Measurements from ENCODE around the gene STK25.

STK25 gene

DNA sequence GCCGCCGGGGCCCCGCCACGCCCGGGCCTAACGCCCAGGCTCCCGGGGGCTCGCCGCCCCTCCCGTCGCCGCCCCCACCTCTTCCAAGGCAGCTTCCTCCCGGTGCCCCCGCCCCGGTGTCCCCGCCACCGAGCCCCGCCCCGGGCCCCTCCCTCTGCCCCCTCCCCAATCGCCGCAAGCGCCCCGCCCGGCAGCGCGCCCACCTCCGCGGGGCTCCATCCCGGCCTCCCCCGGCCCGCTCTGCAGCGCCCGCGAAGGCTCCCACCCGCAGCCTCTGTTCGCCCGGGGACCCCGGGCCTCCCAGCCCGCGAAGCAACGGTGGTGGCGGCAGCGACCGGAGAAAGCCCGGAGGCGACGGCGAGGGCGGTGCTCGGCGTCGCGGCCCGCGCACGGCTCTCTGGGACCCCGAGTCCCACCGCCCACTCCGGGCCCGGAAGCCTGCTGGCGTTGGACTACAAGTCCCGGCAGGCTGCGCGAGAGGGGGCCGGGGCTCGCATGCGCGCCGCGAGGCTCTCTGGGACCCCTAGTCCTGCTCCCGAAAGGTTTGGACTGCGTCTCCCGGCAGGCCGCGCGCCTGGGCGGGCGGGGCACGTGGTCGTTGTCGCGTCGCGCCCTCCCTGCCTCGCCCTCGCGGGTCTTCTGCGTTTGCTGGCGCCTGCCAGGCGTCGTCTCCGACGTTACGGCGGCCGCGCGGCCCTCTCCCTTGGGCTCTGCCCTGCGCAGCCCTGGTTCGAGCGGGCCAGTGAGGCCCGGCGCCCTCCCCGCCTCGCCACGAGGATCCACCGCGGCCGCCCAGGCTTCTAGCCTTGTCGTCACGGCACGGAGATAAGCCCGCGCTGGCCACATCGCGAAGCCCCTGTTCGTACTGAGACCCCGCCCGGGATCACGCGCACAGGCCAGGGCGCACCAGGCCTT lies at the start of gene STK25:
Gene STK25, minus strand, starts transcription at position 345 of the 915 bp plus-strand sequence. CDS start 549 bp downstream, outside the sequence.
- DNase-seq = peak; percentile 98

DNA sequence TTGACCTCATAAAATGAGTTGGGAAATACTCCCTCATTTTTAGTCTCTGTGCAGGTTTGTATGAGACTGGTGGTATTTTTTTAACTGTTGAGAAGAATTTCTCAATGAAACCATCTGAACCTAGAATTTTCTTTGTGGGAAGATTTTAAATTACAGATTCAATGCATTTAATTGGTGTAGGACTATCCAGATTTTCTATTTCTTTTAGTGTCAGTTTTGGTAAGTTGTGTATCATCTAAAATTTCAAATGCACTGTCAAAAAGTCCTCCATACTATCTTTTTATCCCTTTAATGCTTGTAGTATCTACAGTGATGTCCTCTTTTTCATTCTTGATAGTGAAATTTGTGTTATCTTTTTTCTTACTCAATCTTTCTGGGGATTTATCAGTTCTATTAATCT lies 48.4 kb upstream of the STK25 start:
- no peak for DNase-seq

DNA sequence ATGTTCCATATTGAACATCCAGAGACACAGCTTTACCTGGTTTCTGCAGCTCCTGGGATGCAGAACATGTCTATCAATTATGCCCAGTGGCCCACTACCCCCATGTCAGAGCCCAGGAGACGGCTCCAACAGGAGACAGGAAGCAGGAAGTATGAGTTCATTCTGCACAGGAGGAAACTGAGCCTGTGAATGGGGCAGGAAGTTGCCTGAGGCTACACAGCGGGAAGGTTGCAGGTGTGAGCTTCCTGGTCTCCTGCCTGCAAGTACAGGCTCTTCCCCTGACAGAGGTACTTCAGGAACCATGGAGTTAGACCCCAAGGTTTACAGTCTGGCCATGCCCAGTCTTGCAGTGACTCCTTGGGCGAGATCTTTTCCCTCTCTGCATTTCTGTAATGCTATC lies 47.3 kb upstream of the STK25 start:
- DNase-seq = no peak

DNA sequence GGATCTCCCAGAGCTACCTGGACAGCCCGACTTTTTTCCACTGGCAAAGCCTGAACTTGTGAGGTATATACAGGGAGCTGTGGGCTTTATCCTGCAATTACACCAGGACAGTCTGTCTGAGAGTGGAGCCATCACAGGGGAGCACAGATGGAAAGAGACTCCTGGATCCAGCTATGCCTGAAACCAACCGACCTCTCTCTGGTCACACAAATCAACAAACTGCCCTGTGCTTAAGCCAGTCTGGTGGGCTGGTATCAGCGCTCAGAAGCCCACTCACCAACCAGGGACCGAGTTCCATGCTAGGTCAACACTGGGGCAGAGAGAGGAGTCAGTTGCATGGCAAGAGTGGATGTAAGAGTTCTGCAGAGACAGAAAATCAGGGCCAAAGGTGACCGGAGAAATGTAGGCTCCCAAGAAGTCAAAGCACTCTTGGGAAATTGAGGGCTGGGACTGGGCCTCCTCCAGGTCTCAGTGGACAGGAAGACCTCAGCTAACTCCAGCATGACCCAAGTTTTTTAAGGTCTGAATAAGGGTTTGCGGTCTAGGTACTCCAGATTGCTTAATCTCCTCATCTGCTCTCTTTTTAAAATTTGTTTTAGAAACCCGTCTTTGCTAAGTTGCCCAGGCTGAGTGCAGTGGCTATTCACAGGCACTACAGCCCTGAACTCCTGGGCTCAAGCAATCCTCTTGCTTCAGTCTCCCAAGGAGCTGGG lies 46.4 kb upstream of the STK25 start:
- no peak for DNase-seq

DNA sequence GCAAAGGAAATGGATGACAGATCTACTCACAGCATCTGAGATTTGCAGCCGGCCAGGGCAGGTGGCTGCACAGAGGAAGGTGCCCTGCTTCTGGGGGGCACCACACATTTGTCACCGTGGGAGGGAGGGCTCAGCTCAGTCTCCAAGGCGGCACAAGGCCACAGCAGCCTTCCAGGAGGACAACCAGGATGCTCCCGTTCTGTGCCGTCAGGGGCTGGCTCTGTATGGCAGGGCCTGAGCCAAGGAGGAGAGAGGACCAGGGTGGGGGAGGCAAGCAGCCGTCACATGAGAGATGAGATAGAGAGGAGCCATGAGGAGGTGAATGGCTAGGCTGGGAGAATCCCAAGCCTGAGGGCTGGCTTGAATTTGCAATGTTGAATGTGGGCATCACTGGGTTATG lies 45.6 kb upstream of the STK25 start:
- no peak for DNase-seq

DNA sequence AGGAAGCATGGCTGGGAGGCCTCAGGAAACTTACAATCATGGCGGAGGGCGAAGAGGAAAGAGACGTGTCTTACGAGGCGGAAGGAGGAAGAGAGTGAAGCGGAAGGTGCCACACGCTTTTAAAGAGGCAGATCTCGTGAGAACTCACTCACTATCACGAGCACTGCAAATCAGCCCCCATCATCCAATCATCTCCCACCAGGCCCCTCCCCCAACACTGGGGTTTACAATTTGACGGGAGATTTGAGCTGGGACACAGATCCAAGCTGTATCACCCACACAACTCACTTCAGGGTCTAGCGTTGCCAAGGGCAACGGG lies 45.1 kb upstream of the STK25 start:
- DNase-seq = no peak

DNA sequence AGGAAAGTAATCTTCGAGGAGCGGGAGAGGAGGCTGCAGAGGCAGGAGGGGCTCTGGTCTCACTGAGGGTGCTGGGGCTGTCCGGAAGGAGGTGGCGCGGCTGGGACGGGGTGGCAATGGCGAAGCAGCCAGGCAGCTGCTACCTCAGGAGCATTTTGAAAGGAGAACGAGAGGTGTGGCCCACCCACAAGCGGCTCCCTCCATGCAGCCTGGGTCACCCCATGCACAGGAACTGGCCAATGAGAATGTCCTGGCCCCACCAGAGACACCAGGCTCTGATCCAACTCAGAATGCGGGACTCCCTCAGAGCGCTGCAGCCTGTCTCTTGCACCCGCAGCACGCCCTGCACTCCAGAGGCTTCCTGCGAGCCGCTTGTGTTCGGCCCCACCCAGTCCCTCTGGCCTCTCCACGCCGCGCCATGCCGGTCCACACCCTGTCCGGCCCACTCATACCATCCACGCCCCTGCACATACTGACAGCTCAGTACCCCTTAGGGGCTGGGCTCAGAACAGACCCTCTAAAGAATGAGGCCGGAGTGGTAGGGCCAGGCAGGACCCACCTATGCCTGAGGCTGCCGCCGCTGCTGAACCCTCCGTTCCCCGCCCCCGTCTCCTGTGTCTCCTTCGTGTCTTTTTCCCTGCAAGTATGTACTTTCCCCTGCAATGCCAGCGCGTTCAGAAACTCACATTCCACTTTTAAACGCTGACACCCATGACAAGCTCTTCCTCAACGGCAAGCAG lies 43.8 kb upstream of the STK25 start:
- no peak for DNase-seq

DNA sequence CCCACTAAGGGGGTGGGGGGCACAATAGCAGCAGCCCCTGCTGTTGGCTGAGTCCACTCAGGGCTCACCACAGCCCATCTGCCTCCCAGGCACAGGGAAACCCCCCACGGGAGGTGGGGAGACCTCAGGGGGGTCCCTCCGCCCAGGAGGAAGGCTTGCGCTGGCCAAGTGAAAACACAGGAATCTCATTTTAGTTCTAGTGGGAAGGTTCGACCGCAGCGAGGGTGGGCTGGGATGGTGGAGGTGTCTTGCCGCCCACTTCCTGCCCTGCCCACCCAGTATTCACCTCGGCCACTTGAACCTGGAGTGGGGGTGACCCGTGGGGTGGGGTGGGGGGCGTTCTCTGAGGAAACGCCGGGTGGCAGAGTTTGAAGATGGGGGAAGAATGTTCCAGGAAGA lies 43.2 kb upstream of the STK25 start:
- DNase-seq = no peak

DNA sequence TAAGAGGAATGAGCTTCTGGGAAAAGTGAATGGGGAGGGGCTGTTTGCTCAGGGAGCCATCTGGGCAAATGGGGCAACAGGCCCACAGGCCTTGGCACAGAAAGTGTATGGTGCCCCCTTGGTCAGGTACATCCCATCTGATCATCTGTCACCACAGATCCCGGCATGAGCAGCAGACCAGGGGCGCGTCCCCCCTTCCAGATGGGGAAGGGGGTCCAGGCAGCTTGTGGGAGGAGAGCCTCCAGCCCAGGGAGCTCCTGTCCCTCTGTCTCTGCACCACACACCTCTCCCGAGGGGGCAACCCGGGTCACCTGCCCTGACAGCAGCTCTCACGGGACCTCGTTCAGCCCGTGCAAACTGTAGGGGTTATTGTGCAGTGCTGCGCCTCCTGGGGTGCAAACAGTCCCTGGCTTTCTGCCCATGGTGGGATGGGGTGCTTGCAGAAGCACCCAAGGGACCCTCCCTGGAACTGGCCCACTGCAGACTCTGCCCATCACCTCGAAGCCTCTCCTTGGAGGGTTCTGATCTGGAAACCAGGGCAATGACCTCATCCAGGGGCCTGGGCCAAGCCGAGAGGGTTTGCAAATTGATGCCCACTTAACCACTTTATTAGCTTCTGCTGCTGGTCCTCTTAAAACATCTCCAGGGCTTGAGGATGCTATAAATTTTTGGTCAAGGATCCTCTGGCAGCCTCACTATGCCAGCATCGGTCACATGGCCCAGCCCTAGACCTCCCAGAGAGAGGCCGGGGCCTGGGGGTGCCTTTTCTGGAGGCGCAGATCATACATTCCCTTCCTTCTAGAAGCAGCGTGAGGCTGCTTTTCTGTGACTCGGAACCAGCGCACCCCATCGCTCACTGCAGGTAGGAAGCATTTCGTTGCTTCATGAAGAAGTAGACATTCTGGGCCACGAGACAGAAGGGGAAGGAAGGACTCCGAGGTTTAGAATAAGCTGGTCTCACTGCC lies 42.5 kb upstream of the STK25 start:
- no peak for DNase-seq

DNA sequence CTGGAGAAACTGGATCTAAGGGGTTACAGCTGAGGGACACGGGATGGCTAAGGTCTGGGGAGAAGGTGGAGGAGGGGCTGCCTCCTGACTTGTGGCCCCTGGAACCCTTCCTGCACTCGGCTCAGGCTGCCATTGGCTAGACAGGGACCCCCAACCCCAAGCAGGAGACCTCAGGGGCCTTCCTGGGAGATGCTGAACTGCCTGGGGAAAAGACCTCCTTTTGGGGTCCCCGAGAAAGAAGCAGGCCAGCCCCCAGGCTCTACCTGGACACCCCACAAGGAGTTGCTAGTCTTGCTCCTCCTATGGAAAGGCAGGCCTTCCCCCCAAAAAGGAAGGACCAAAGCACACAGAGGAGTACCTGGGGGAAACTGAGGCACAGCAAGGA lies 40.1 kb upstream of the STK25 start:
- no peak for DNase-seq

DNA sequence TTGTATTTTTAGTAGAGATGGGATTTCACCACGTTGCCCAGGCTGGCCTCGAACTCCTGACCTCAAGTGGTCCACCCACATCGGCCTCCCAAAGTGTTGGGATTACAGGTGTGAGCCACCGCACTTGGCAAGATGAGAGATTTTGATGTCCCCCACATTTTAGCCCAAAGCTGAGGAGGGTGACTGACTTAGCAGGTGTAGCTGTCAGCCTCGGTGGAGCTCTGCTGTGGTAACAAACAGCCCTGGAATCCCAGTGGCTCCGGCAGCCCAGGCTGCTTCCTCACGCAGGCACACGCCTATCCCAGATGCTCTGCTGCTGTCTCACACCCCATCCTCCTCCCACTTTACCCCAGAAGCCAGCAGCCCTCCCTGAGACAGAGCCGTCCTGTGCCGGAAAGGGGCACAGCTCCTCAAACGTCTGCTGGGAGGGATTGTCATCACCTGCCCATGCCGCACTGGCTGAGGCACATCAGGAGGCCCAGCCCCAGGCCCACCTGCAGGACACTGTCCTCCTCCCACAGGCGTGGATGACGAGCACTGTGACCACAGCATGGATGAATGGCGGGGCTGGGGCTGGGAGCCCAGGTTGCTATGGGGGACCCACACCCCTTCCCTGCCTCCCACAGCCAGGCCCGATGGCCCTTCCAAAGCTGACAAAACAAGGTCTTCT lies 39.5 kb upstream of the STK25 start:
- DNase-seq = no peak

DNA sequence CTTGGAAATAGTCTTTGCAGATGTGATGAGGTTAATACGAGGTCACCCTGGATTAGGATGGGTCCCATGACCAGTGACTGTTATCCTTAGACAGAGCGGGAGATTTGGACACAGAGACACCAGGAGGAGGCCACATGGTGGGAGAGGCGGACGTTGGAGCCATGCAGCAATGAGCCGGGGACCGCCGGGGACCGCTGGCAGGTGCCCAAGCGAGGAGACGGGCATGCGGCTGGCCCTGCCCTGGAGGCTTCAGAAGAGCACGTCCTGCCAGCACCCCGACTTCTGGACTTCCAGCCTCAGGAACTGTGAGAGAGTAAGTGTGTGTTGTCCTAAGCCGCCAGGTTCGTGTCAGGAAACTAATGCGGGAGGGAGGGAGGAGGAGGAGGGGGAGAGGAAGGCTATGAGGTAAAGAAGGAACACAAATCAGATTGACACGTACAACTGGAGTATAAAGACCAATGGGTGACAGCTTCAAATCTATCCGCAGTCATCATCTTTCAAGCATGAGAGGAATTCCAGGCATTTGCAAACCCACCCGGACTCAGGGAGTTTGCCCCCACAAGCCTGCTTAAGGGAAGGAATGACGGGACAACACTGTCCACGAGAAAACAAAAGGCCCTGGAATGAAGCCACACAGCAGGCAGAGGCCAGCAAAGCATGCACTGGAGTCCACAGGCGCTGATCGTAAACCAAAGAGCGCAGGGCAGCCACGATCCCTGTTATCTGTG lies 38.6 kb upstream of the STK25 start:
- no peak for DNase-seq

DNA sequence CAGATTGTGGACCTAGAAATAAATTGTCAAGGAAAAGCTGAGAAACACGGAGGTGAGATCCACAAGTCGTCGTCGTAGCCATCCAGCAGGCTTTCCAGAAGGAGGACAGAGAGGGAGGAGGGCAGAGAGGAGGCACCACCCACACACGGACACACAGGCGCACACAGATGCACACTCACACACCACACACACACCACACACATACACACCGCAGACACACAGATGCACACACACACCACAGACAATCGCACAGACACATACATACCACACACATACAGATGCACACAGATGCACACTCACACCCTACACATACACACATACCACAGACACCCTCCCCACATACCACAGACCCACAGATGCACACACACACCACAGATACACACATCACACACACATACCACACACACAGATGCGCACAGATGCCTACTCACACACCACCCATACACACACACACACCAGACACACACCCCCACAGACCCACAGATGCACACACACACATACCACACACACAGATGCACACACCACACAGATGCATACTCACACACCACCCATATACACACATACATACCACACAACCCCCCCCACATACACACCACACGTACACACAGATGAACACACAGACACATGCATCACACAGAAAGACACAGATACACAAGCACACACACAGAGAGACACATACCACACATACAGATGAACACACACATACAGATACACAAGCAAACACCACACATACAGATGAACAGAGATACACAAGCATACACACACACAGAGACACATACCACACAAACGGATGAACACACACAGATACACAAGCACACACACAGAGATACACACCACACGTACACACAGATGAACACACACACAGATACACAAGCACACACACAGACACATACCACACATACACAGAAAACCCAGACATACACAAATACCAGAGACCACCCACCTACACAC lies 37.4 kb upstream of the STK25 start:
- no peak for DNase-seq

DNA sequence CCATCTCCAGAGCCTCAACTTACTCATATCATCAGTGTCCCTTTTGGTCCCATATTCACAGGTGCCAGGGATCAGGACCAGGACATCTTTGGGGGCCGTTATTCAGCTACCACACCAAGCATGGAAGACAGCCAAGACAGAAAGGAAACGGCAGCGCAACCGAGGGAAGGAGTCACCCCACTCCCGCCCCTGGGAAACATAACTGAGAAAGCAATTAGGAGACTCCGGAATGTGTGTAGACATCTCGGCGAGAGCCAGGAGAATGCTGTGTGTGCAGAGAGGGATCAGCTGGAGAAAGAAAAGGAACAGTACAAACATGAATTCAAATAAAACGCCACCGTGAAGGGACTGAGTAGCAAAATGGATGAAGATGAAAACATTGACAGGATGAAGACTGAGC lies 36.7 kb upstream of the STK25 start:
- no peak for DNase-seq

DNA sequence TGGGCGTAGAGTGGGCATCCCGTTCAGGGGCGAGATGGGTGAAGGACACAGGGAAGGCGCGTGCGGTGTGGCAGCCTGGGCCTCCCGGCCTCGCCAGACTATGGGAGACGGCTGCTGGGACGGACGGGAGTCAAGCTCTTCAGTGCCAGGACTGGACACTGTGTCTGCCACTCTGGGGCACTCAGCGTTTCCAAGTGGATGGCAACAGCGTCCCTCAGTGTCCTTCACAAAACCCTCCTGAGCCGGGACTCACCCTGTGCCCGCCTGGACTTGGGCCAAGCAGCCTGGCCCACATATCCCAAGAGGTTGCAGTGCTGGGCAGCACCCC lies 33.9 kb upstream of the STK25 start:
- no peak for DNase-seq

DNA sequence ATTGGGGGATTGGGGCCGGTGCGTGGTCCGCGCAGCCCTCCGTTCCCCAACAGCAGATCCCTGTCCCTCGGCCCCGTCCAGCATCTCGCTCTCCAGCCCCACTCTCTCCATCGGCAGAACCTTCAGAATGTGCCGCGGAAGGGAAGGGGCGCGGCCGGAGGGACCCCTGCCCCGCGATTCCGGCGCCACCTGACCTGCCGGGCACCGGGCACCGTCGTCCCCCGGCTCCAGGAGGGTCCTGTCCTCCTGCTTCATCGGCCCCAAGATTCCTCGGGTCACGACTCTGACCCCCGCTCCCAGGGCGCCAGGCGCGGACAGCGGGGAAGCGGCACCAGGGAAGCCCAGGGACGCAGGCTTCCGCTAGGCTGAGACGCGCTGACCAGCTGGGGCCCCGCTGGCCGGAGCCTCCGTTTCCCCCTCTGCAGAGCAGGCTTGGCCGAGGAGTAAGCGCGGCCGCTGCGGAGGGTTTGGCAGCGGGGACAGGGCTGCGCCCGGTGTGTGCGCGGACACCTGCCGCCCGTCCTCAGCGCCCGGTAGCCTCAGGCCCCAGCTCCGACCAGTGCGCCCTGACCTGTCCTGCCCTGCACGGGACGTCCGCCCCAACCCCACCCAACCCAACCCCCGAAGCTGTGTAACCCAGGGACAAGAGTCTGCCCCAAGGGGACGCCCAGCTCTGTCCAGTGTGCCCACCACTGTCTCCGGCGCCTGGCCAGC lies 33.3 kb upstream of the STK25 start:
- no peak for DNase-seq

DNA sequence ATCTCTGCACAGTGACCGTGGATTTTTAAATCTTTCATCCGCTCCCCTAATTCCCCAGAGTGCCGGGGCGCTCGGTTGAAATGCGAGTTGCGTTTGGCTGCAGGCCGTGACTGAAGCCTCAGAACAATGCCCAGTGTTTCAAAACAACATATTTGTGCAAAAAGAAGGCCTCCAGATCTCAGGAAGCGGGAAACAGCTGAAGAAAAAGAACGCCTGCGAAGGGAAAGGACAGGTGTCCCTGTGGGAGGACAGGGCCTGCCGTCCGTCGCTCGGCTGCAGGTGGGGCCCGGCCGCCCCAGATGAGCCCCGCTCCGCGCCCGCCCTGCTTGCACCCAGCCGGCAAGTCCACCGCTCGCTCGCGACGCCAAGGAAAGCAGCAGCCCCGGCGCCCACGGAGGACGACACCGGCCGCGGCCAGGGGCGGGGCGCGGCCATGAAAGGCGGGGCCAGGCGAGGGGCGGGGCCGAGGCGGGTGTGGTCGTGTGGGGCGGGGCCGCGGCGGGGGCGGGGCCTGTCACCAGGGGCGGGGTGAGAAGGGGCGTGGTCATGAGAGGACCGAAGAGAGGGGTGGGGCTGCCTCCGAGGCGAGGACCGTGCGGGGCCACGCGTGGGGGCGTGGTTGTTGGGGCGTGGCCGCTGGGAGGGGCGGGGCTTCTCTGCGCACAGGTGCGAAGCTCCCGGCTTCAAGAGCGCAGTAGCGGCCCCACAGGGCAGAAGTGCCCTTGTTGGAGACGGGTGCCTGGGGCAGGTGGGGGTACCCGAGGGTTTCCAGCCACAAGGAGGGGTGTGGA lies 32.6 kb upstream of the STK25 start:
- DNase-seq = peak; percentile 70

DNA sequence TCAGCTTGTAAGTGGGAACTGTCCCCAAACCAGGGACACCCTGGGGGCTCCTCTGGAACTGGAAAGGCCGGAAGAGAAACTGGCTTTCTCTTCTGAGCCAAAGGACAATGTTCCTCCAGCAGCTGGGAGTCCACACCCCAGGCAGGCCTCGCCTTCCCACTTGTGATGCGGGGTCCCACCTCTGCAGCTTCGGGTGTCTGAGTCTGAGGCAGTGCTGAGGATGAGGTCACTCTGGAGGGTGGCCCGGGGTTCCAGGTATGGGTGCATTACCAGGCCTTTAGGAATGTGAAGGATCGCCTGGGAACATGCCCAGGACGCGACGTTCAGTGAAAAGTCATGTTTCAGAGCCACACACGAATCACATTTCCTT lies 32.0 kb upstream of the STK25 start:
- no peak for DNase-seq

Measured in activated CD4-positive, alpha-beta T cell treated with anti-CD3 and anti-CD28 coated beads, Interleukin-2, amount 50 U/mL, for 16 hours (primary cell).